A549 (cell line): ENCODE data around the gene FGF1. TPM values are rescaled to one million over a fixed set of nuclear protein-coding genes. Genes with fewer than 3 reads are reported as not detected.

ENCODE experiments used
- ATAC-seq, 2 experiments: fragments of 200-7000 bp in 1 of 2; fragments of >200 bp in 1 of 2; cut with Nextera tagmentation in 1 of 2; cut with Tn5 transposase in 1 of 2; 3 replicates each; pipeline versions ENCODE4 v1.8.0 to v1.9.1; 2018 to 2020; ENCODE audit warnings: mild to moderate bottlenecking in 1 of 2, moderate library complexity in 1 of 2
- CTCF ChIA-PET: fragments of 300-600 bp; sonication (Branson Sonifier 250); formaldehyde crosslinking; extraction: SDS; loops from one replicate; lab custom pipeline; 2021; ENCODE audit warnings: antibody characterized with exemption, inconsistent platforms; lab: Yijun Ruan, JAX
- POLR2A ChIA-PET: fragments of 350-600 bp; formaldehyde crosslinking; extraction: SDS; loops from one replicate; lab custom pipeline; 2021; ENCODE audit warnings: antibody characterized with exemption, inconsistent platforms; lab: Yijun Ruan, JAX
- DNase-seq, 2 experiments: peaks; one replicate each; pipeline versions ENCODE4 v3.0.0 to v3.0.0-alpha.2; 2011 to 2016; ENCODE audit warnings: low read depth in 1 of 2, low spot score in 1 of 2
- FAIRE-seq: peaks from 2 replicates; lab custom pipeline; 2011; peaks lifted over from hg19 to GRCh38; lab: Jason Lieb, UNC
- H3K27ac ChIP-seq, 2 experiments: fragments of >200 bp; sonication (Bioruptor Twin); formaldehyde crosslinking; 3 replicates each; pipeline ENCODE4 v1.5.1; 2016 to 2017
- H3K4me1 ChIP-seq: fragments of >200 bp; sonication (Bioruptor Twin); formaldehyde crosslinking; 3 replicates; pipeline ENCODE4 v1.6.1; 2016
- H3K4me2 ChIP-seq: fragments of >200 bp; sonication (Bioruptor Twin); formaldehyde crosslinking; 3 replicates; pipeline ENCODE4 v1.6.1; 2016
- H3K4me3 ChIP-seq: fragments of >200 bp; sonication (Bioruptor Twin); formaldehyde crosslinking; 3 replicates; pipeline ENCODE4 v1.5.1; 2016
- H3K9me3 ChIP-seq: fragments of >200 bp; sonication (Bioruptor Twin); formaldehyde crosslinking; 3 replicates; pipeline ENCODE4 v1.6.1; 2016
- CBX2 ChIP-seq: fragments of 200-600 bp; sonication (generic); IDR thresholded peaks from 2 replicates; pipeline ENCODE4 v1.6.1; 2016; ENCODE audit warnings: low read depth, mild to moderate bottlenecking, borderline replicate concordance
- CBX8 ChIP-seq: fragments of 200-600 bp; sonication (generic); IDR thresholded peaks from 2 replicates; pipeline ENCODE4 v1.6.1; 2016
- CHD2 ChIP-seq: fragments of 150-350 bp; IDR thresholded peaks from 2 replicates; pipeline ENCODE4 v1.6.1; 2014; ENCODE audit warnings: low read length; ENCODE audit not compliant: partially characterized antibody
- EP300 ChIP-seq, 2 experiments: fragments of >200 bp; sonication (Bioruptor Twin); formaldehyde crosslinking; IDR thresholded peaks; 2 replicates in 1 of 2; 3 replicates in 1 of 2; pipeline ENCODE4 v1.6.1; 2016 to 2017
- FOSB ChIP-seq: fragments of 250-450 bp; sonication (Bioruptor Pico); IDR thresholded peaks from 2 replicates; pipeline ENCODE4 v1.5.0; 2020; ENCODE audit warnings: mild to moderate bottlenecking, moderate library complexity
- FOSL2 ChIP-seq, 2 experiments: fragments of 450-650 bp in 1 of 2; fragments of >200 bp in 1 of 2; sonication (Bioruptor Twin) in 1 of 2; formaldehyde crosslinking; IDR thresholded peaks; 2 replicates each; pipeline versions ENCODE4 v1.5.0 to v1.6.1; 2016 to 2020; ENCODE audit warnings: mild to moderate bottlenecking in 1 of 2, moderate library complexity in 1 of 2
- FOXS1 ChIP-seq: fragments of 250-450 bp; sonication (Bioruptor Pico); IDR thresholded peaks from 2 replicates; pipeline ENCODE4 v1.5.0; 2020; ENCODE audit warnings: mild to moderate bottlenecking, moderate library complexity
- GATA3 ChIP-seq: IDR thresholded peaks from 2 replicates; pipeline ENCODE4 v1.6.1; 2012; ENCODE audit warnings: borderline replicate concordance
- HDAC2 ChIP-seq: fragments of 200-600 bp; sonication (generic); IDR thresholded peaks from 2 replicates; pipeline ENCODE4 v1.6.1; 2016
- HEYL ChIP-seq: fragments of 250-450 bp; sonication (Bioruptor Pico); IDR thresholded peaks from 2 replicates; pipeline ENCODE4 v1.8.0; 2021; ENCODE audit warnings: mild to moderate bottlenecking, moderate library complexity
- HOXA7 ChIP-seq: fragments of 250-450 bp; sonication (Bioruptor Pico); IDR thresholded peaks from 2 replicates; pipeline ENCODE4 v1.5.0; 2020; ENCODE audit warnings: mild to moderate bottlenecking, moderate library complexity
- MAZ ChIP-seq: fragments of 150-350 bp; IDR thresholded peaks from 2 replicates; pipeline ENCODE4 v1.6.1; 2014; ENCODE audit warnings: antibody characterized with exemption, low read depth, low read length, borderline replicate concordance
- PHF8 ChIP-seq: fragments of 200-600 bp; sonication (generic); IDR thresholded peaks from 2 replicates; pipeline ENCODE4 v1.6.1; 2016; ENCODE audit warnings: low read depth, mild to moderate bottlenecking, antibody characterized with exemption, moderate library complexity, borderline replicate concordance
- RARB ChIP-seq: fragments of 250-450 bp; sonication (Bioruptor Pico); IDR thresholded peaks from 2 replicates; pipeline ENCODE4 v1.8.0; 2021; ENCODE audit warnings: mild to moderate bottlenecking, moderate library complexity
- RFX5 ChIP-seq: fragments of 450-650 bp; IDR thresholded peaks from 2 replicates; pipeline ENCODE4 v1.7.1; 2014; ENCODE audit warnings: antibody characterized with exemption, mild to moderate bottlenecking, moderate library complexity
- RNF2 ChIP-seq: fragments of 200-600 bp; sonication (generic); IDR thresholded peaks from 2 replicates; pipeline ENCODE4 v1.6.1; 2016; ENCODE audit warnings: low read depth, mild to moderate bottlenecking, antibody characterized with exemption, moderate library complexity, borderline replicate concordance
- SREBF2 ChIP-seq: fragments of 450-650 bp; IDR thresholded peaks from 2 replicates; pipeline ENCODE4 v1.6.1; 2014; ENCODE audit warnings: mild to moderate bottlenecking, moderate library complexity
- ZC3H11A ChIP-seq: fragments of 450-650 bp; IDR thresholded peaks from 2 replicates; pipeline ENCODE4 v1.6.1; 2014; ENCODE audit warnings: antibody characterized with exemption, mild to moderate bottlenecking
- ZNF302 ChIP-seq: fragments of 250-450 bp; sonication (Bioruptor Pico); IDR thresholded peaks from 2 replicates; pipeline ENCODE4 v1.9.0; 2021; ENCODE audit warnings: inconsistent platforms, mild to moderate bottlenecking, moderate library complexity
- ZSCAN20 ChIP-seq: fragments of 250-450 bp; sonication (Bioruptor Pico); IDR thresholded peaks from 2 replicates; pipeline ENCODE4 v1.8.0; 2022; ENCODE audit warnings: mild to moderate bottlenecking, moderate library complexity
- WGBS: methylation state at CpG from one replicate; pipeline ENCODE4 v1.1.6; 2017; ENCODE audit errors: missing lambda C conversion rate; 5-methylcytosine and 5-hydroxymethylcytosine counted together
- polyA plus RNA-seq, 4 experiments: library from polyadenylated mRNA; depleted of rRNA in 3 of 4; stranded (reverse); fragments of >200 nt; fragmentation: RNase III in 1 of 4; extraction: RNeasy Plus Mini Kit Qiagen cat#74134 plus additional on column Dnase treatment in 1 of 4; gene quantifications; 2 replicates in 3 of 4; 3 replicates in 1 of 4; pipeline ENCODE4 v1.2.3, GENCODE V29; 2011 to 2017
- TF ChIP-seq, protein P1 (sequence below): IDR thresholded peaks from 2 replicates; pipeline ENCODE4 v1.6.1; 2012; ENCODE audit warnings: low read depth, borderline replicate concordance
- TF ChIP-seq, protein P2 (sequence below): fragments of 250-450 bp; sonication (Bioruptor Pico); IDR thresholded peaks from 2 replicates; pipeline ENCODE4 v1.5.0; 2021; ENCODE audit warnings: mild to moderate bottlenecking, moderate library complexity, borderline replicate concordance
- TF ChIP-seq, protein P3 (sequence below): fragments of >200 bp; sonication (Bioruptor Twin); formaldehyde crosslinking; IDR thresholded peaks from 3 replicates; pipeline ENCODE4 v1.5.1; 2016
- TF ChIP-seq, protein P4 (sequence below): fragments of 250-450 bp; sonication (Bioruptor Pico); IDR thresholded peaks from 2 replicates; pipeline ENCODE4 v1.5.0; 2020; ENCODE audit warnings: low read depth, mild to moderate bottlenecking, moderate library complexity
- TF ChIP-seq, protein P5 (sequence below): fragments of >200 bp; sonication (Bioruptor Twin); formaldehyde crosslinking; IDR thresholded peaks from 3 replicates; pipeline ENCODE4 v1.6.1; 2016

The FGF1 gene
- polyA plus RNA-seq, 2 of the 4 experiments (the other 2 are of a cell fraction), result 0.05 to 0.40 TPM

DNA sequence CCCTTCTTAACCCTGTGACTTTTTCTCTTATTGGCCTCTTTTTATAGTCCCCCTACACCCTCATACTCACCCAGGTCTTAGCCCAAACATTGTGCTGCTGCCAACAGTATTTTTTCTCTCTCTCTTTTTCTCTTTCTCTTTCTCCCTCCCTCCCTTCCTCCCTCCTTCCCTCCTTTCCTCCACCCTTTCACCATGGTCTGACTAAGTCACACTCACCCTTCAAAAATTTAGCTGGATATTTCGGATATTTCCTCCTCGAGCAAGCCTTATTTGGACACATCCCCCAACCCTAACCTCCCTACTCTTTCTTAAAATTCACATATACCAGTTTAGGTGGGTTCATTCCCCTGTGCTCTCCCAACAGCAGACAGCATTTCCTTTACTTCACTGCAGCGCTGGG, 64.7 kb downstream of the FGF1 start:
- ChIA-PET CTCF (interaction anchor here (2.9 kb wide), 1 partner anchor 10 kb away, joined by 22 read pairs; no protein-coding TSS in a partner anchor), POLR2A (no interaction called here)
- Histone ChIP-seq H3K4me3 (no peak overlapping the region), H3K4me1 (peaks cover 9% of the 10 kb centered on the region), H3K4me2 (peak overlapping the region; percentile 35; the same call in 2 of the 3 replicates), H3K9me3 (no peaks in the 10 kb centered on the region), H3K27ac (peak overlapping the region in 1 of 2 experiments; percentile 56; a peak in 2 of 6 replicates)
- peak; percentile 52 to 73; a peak in 4 of 6 replicates for ATAC-seq
- no peak for FAIRE-seq
- TF ChIP-seq, protein P1, sequence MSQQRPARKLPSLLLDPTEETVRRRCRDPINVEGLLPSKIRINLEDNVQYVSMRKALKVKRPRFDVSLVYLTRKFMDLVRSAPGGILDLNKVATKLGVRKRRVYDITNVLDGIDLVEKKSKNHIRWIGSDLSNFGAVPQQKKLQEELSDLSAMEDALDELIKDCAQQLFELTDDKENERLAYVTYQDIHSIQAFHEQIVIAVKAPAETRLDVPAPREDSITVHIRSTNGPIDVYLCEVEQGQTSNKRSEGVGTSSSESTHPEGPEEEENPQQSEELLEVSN, result no peak
- no peak for TF ChIP-seq ZC3H11A
- TF ChIP-seq, protein P2, sequence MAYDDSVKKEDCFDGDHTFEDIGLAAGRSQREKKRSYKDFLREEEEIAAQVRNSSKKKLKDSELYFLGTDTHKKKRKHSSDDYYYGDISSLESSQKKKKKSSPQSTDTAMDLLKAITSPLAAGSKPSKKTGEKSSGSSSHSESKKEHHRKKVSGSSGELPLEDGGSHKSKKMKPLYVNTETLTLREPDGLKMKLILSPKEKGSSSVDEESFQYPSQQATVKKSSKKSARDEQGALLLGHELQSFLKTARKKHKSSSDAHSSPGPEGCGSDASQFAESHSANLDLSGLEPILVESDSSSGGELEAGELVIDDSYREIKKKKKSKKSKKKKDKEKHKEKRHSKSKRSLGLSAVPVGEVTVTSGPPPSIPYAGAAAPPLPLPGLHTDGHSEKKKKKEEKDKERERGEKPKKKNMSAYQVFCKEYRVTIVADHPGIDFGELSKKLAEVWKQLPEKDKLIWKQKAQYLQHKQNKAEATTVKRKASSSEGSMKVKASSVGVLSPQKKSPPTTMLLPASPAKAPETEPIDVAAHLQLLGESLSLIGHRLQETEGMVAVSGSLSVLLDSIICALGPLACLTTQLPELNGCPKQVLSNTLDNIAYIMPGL (CRISPR knock-in tag), result no peak
- 31% methylated on average over 3 of the region's 3 CpGs for WGBS
- DNase-seq, result no peak

DNA sequence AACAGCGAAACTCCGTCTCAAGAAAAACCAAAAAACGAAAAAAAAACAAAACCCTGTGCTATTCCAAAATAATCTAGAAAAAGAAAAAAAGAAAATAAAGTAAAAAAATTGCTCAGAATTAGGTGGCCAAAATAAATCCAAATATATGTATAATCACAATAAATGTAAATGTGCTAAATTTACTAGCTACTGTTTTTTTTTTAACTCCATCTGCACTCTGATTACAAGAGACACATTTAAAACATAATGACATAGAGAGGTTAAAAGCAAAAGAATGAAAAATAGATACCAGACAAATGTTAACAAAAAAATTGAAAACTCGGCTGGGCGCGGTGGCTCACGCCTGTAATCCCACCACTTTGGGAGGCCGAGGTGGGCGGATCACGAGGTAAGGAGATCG, 66.1 kb downstream of the FGF1 start:
- H3K4me2 ChIP-seq, result no peak overlapping the region
- no peak overlapping the region for H3K4me3 ChIP-seq
- H3K9me3 ChIP-seq, result no peaks in the 10 kb centered on the region
- POLR2A ChIA-PET, result no interaction called here
- peaks cover 9% of the 10 kb centered on the region for H3K4me1 ChIP-seq
- CTCF ChIA-PET, result interaction anchor here (0.6 to 1.3 kb wide), 5 partner anchors 9 to 728 kb away, joined by 3 to 4 read pairs (median 3); no protein-coding TSS in a partner anchor
- ATAC-seq, result no peak
- no peak overlapping the region for H3K27ac ChIP-seq
- TF ChIP-seq ZNF302 (CRISPR knock-in tag), result no peak
- no peak for TF ChIP-seq HOXA7 (CRISPR knock-in tag)
- no peak for TF ChIP-seq FOSL2 (IDR thresholded peaks at IDR 0.05)
- TF ChIP-seq FOSL2 (CRISPR knock-in tag; IDR thresholded peaks at IDR 0.05), result no peak
- no peak for TF ChIP-seq FOXS1
- TF ChIP-seq SREBF2, result no peak
- TF ChIP-seq MAZ, result no peak
- no peak for TF ChIP-seq GATA3
- no peak for TF ChIP-seq RFX5
- TF ChIP-seq CHD2, result no peak
- no peak for TF ChIP-seq ZC3H11A
- TF ChIP-seq, protein P3, sequence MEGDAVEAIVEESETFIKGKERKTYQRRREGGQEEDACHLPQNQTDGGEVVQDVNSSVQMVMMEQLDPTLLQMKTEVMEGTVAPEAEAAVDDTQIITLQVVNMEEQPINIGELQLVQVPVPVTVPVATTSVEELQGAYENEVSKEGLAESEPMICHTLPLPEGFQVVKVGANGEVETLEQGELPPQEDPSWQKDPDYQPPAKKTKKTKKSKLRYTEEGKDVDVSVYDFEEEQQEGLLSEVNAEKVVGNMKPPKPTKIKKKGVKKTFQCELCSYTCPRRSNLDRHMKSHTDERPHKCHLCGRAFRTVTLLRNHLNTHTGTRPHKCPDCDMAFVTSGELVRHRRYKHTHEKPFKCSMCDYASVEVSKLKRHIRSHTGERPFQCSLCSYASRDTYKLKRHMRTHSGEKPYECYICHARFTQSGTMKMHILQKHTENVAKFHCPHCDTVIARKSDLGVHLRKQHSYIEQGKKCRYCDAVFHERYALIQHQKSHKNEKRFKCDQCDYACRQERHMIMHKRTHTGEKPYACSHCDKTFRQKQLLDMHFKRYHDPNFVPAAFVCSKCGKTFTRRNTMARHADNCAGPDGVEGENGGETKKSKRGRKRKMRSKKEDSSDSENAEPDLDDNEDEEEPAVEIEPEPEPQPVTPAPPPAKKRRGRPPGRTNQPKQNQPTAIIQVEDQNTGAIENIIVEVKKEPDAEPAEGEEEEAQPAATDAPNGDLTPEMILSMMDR, result no peak
- whole genome bisulfite sequencing, result 85% methylated on average over 11 of the region's 11 CpGs
- no peak for FAIRE-seq
- DNase-seq, result no peak

DNA sequence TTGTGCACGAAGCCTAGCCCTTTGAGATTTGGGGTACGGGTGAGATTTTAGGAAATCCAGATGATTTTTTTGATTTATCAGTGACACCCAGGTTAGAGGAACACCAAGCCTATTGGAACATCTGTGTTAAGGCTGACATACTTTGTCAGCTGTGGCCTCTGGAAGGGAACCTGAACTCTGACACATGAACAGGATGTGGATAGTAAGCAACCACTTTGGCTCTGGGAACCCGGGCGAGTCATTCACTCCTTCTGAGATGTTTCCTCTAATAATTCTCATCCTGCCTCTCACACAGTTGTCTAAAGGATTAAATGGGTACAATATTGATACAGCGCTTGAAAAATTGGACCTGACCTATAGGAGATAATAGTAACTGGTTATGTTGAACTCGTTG, 67.8 kb downstream of the FGF1 start:
- no peak overlapping the region for H3K4me3 ChIP-seq
- H3K4me2 ChIP-seq, result no peak overlapping the region
- H3K27ac ChIP-seq, result no peak overlapping the region
- CTCF ChIA-PET, result interaction anchor here (1.3 to 10.9 kb wide), 5 partner anchors 10 to 95 kb away, joined by 3 to 212 read pairs (median 8); no protein-coding TSS in a partner anchor
- ATAC-seq (no peak), DNase-seq (no peak), FAIRE-seq (no peak)
- peaks cover 9% of the 10 kb centered on the region for H3K4me1 ChIP-seq
- WGBS, result 62% methylated on average over 6 of the region's 6 CpGs
- no peak for TF ChIP-seq EP300 (IDR thresholded peaks at IDR 0.05)
- TF ChIP-seq, protein P2 (CRISPR knock-in tag), result no peak
- TF ChIP-seq CBX8, result no peak
- TF ChIP-seq CBX2, result no peak
- TF ChIP-seq, protein P4, sequence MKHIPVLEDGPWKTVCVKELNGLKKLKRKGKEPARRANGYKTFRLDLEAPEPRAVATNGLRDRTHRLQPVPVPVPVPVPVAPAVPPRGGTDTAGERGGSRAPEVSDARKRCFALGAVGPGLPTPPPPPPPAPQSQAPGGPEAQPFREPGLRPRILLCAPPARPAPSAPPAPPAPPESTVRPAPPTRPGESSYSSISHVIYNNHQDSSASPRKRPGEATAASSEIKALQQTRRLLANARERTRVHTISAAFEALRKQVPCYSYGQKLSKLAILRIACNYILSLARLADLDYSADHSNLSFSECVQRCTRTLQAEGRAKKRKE (CRISPR knock-in tag), result no peak
- no peak for TF ChIP-seq PHF8
- no peak for TF ChIP-seq HEYL
- TF ChIP-seq RARB (CRISPR knock-in tag), result no peak
- TF ChIP-seq ZNF302 (CRISPR knock-in tag), result no peak
- TF ChIP-seq, protein P5, sequence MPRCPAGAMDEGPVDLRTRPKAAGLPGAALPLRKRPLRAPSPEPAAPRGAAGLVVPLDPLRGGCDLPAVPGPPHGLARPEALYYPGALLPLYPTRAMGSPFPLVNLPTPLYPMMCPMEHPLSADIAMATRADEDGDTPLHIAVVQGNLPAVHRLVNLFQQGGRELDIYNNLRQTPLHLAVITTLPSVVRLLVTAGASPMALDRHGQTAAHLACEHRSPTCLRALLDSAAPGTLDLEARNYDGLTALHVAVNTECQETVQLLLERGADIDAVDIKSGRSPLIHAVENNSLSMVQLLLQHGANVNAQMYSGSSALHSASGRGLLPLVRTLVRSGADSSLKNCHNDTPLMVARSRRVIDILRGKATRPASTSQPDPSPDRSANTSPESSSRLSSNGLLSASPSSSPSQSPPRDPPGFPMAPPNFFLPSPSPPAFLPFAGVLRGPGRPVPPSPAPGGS, result no peak
- no peak for TF ChIP-seq FOSB
- TF ChIP-seq RNF2, result no peak
- TF ChIP-seq HDAC2, result no peak
- TF ChIP-seq ZSCAN20, result no peak
- no peak for TF ChIP-seq MAZ
- H3K9me3 ChIP-seq, result no peaks in the 10 kb centered on the region
- POLR2A ChIA-PET, result no interaction called here
